ENCODE results near the gene FHIT. TPM values are rescaled to one million over a fixed set of nuclear protein-coding genes. Genes with fewer than 3 reads are reported as not detected.

Gene FHIT
- total RNA-seq, 1 experiment from 2014 or later: 9.8 TPM

DNA sequence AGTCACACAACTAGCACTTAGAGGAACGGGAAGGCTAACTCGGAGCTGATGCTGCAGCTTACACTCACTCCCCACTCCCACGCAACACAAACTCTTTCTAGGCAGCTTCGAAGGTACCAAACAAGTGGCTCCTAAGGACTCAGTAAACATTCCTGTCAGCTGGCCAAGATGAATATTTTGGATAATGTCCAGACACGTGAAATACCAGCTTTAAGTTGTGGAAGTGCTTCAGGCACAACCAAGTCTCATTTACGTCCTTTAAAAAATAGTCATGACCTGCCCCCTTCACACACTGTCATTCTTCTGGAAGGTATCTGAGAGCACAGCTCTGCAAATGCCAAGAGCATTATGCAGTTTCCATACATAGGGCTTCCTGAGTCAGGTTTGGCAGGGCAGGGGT lies 1195.5 kb downstream of the FHIT start:
- intact Hi-C loops (cut with micrococcal nuclease; ENCODE audit: unreplicated experiment): no loop called here
- Histone ChIP-seq H3F3A (ENCODE audit: insufficient read depth, low read depth) (no peaks in the 10 kb centered on the region), H3K9me2 (ENCODE audit: insufficient read depth) (no peaks in the 10 kb centered on the region), H3K4me3 (no peak overlapping the region), H3K79me2 (ENCODE audit: low read depth) (no peaks in the 10 kb centered on the region), H3K36me3 (ENCODE audit: low read depth) (no peaks in the 10 kb centered on the region), H3K27ac (no peak overlapping the region), H3K4me1 (replicated peaks; ENCODE audit: insufficient read depth) (no peaks in the 10 kb centered on the region), H3K27me3 (ENCODE audit: insufficient read depth, low read depth) (no peaks in the 10 kb centered on the region), H3K4me2 (no peak overlapping the region), H3K9me3 (ENCODE audit: insufficient read depth, low read depth) (no peaks in the 10 kb centered on the region), H4K20me1 (ENCODE audit: insufficient read depth) (no peaks in the 10 kb centered on the region), H2AFZ (no peak overlapping the region)
- no TSS peak for BruUV-seq (replicated peaks)
- POLR2A ChIA-PET (ENCODE audit: unreplicated experiment): no interaction called here
- CTCF ChIA-PET: no interaction called here
- no peak for DNase-seq
- TF ChIP-seq EZH2 (IDR thresholded peaks at IDR 0.05; ENCODE audit: low read depth): no peak
- TF ChIP-seq, protein P1, sequence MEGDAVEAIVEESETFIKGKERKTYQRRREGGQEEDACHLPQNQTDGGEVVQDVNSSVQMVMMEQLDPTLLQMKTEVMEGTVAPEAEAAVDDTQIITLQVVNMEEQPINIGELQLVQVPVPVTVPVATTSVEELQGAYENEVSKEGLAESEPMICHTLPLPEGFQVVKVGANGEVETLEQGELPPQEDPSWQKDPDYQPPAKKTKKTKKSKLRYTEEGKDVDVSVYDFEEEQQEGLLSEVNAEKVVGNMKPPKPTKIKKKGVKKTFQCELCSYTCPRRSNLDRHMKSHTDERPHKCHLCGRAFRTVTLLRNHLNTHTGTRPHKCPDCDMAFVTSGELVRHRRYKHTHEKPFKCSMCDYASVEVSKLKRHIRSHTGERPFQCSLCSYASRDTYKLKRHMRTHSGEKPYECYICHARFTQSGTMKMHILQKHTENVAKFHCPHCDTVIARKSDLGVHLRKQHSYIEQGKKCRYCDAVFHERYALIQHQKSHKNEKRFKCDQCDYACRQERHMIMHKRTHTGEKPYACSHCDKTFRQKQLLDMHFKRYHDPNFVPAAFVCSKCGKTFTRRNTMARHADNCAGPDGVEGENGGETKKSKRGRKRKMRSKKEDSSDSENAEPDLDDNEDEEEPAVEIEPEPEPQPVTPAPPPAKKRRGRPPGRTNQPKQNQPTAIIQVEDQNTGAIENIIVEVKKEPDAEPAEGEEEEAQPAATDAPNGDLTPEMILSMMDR (conservative IDR thresholded peaks at IDR 0.05): no peak

GRCh38 chr3:60053526-60054265 lies 1197.6 kb downstream of the FHIT start:
- no peak overlapping the region for H2AFZ ChIP-seq
- H3K4me3 ChIP-seq: no peak overlapping the region
- ChIA-PET CTCF (no interaction called here), POLR2A (ENCODE audit: unreplicated experiment) (no interaction called here)
- BruUV-seq (replicated peaks): no TSS peak
- intact Hi-C loops (cut with micrococcal nuclease; ENCODE audit: unreplicated experiment): no loop called here
- H3K27ac ChIP-seq: no peak overlapping the region
- H3K27me3 ChIP-seq (ENCODE audit: insufficient read depth, low read depth): no peaks in the 10 kb centered on the region
- no peak for TF ChIP-seq EZH2 (IDR thresholded peaks at IDR 0.05; ENCODE audit: low read depth)
- TF ChIP-seq, protein P1 (conservative IDR thresholded peaks at IDR 0.05): no peak
- DNase-seq: no peak
- no peaks in the 10 kb centered on the region for H3K9me3 ChIP-seq (ENCODE audit: insufficient read depth, low read depth)
- H3K36me3 ChIP-seq (ENCODE audit: low read depth): no peaks in the 10 kb centered on the region
- H3K9me2 ChIP-seq (ENCODE audit: insufficient read depth): no peaks in the 10 kb centered on the region
- no peaks in the 10 kb centered on the region for H3F3A ChIP-seq (ENCODE audit: insufficient read depth, low read depth)
- no peaks in the 10 kb centered on the region for H3K4me1 ChIP-seq (replicated peaks; ENCODE audit: insufficient read depth)
- H4K20me1 ChIP-seq (ENCODE audit: insufficient read depth): no peaks in the 10 kb centered on the region
- H3K79me2 ChIP-seq (ENCODE audit: low read depth): no peaks in the 10 kb centered on the region
- no peak overlapping the region for H3K4me2 ChIP-seq

DNA sequence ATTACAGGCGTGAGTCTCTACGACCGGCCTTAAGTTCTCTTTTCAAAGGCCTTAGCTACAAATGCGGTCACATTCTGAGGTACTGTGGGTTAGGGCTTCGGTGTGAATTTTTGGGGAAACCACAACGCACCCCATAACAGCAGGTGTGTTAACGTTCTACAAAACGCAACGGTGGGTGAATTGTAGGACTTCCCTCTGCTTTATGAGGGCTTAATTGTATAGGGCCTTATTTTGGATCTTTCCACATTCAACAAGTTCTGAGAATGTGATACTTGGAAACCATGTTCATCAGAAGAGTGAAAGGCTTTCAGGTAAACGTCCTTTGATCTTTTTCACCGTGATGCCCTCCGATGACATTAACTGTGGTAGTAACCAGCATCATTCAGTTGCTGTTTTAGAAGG lies 1202.8 kb downstream of the FHIT start:
- Histone ChIP-seq H3K4me3 (no peak overlapping the region), H3K36me3 (ENCODE audit: low read depth) (no peaks in the 10 kb centered on the region), H3K27ac (no peak overlapping the region), H3F3A (ENCODE audit: insufficient read depth, low read depth) (no peaks in the 10 kb centered on the region), H3K9me3 (ENCODE audit: insufficient read depth, low read depth) (no peaks in the 10 kb centered on the region), H4K20me1 (ENCODE audit: insufficient read depth) (no peaks in the 10 kb centered on the region), H3K79me2 (ENCODE audit: low read depth) (no peaks in the 10 kb centered on the region), H3K4me2 (no peak overlapping the region), H3K9me2 (ENCODE audit: insufficient read depth) (no peaks in the 10 kb centered on the region), H3K27me3 (ENCODE audit: insufficient read depth, low read depth) (no peaks in the 10 kb centered on the region), H2AFZ (no peak overlapping the region), H3K4me1 (replicated peaks; ENCODE audit: insufficient read depth) (no peaks in the 10 kb centered on the region)
- ChIA-PET CTCF (no interaction called here), POLR2A (ENCODE audit: unreplicated experiment) (no interaction called here)
- no TSS peak for BruUV-seq (replicated peaks)
- intact Hi-C loops (cut with micrococcal nuclease; ENCODE audit: unreplicated experiment): no loop called here
- no peak for DNase-seq
- TF ChIP-seq, protein P1 (conservative IDR thresholded peaks at IDR 0.05): no peak
- TF ChIP-seq EZH2 (IDR thresholded peaks at IDR 0.05; ENCODE audit: low read depth): no peak

All from PC-9 (cell line).